GM21447 (cell line): ENCODE data around the gene SLC9B1.
"Not testable (repeated sequence)": the region's sequence is repeated elsewhere in the genome, so short reads cannot be mapped to it uniquely, and the experiment has no call there.

Source experiments
- ATAC-seq: cut with Tn5 transposase; IDR thresholded peaks from one replicate; pipeline ENCODE4 v1.9.1; 2021; ENCODE audit not compliant: unreplicated experiment

The SLC9B1 gene

DNA sequence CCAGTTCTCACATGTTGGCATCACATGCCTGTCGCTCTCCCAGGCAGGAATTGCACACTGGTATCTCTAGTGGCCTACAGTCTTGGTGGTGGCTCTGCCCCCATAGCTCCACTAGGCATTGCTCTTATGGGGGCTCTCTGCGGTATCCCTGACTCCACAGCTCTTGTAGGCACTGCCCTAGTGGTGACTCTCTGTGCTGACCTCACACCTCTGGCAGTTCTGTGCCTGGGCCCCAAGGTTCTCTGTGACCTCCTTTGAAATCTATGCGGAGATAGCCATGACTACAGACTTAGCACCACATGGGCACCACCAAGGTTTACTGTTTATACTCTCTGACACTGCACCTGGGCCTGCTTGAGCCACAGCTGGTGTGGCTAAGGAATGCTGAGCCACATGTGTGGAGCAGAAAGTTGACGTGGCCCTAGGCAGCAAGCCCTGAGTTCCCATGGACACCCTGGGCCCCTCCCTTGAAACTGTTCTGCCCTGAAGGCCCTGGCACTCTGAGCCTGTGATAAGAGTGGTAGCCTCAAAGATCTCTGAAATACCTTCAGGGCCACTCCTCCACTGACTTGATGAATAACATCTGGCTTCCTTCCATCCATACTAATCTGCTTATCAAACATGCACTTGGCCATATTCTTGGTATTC, 8.0 kb downstream of the SLC9B1 start:
- no peak for ATAC-seq

DNA sequence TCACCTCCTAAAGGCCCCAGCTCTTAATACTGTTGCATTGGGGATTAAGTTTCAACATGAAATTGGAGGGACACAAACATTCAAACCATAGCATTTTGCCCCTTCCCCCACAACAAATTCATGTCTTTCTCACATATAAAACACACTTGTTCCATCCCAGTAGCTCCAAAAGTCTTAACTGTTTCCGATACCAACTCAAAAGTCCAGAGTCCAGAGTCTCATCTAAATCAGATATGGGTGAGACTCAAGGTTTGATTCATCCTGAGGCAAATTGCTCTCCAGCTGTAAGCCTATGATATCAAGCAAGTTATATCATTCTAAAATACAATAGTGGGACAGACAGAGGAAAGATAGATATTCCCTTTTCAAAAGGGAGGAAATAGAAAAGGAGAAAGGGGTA, 8.7 kb downstream of the SLC9B1 start:
- ATAC-seq = no peak

DNA sequence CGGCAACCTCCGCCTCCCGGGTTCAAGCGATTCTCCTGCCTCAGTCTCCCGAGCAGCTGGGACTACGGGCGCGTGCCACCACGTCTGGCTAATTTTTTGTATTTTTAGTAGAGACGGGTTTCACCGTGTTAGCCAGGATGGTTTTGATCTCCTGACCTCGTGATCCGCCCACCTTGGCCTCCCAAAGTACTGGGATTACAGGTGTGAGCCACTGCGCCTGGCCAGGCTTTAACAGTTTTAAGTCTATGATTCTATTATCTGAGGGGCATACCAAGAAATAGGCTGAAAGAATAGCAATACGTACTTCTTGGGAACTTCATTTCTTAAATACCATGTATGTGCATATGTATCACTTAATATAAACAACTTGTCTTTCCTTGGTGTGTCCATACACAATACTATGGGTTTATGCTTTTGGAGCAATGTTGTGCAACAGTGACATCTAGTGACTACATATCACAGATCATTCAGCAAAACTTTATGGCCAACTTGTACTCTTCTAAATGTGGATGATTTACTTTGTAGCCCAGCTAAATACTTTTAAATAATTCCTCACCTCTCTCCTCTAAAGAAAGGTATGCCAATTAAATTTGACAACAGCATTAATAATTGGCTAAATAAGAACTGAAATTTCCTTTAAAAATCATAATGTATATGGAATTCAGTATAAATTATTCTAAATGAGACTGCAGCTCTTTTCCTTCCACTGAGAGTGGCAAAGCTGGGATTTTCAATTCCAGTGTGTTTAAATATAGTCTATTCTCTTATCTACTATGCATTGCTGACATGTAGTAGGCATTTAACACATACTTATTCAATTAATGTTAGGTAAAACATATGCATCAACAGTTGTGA, 10.4 kb downstream of the SLC9B1 start:
- no peak for ATAC-seq

- no peak for ATAC-seq
Observed at GRCh38 chr4:103002551-103002950, 17.0 kb downstream of the SLC9B1 start.

DNA sequence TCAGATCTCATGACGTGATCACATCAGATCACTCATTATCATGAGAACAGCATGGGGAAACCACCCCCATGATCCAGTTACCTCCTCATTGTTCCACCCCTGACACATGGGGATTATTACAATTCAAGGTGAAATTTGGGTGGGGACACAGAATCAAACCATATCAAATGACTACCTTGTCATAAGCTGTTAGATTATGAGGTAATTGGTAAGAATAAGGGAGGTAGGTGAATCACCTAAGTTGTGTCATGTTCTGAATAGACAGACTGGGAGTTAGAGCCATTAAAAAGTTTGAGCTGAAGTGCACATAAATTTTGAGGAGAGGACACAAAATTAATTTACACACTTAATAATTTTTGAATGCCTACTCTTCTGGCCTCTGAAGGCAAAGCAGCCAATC, 24.7 kb downstream of the SLC9B1 start:
- no peak for ATAC-seq

GRCh38 chr4:102993985-102994384, 25.5 kb downstream of the SLC9B1 start:
- ATAC-seq = not testable (repeated sequence)

DNA sequence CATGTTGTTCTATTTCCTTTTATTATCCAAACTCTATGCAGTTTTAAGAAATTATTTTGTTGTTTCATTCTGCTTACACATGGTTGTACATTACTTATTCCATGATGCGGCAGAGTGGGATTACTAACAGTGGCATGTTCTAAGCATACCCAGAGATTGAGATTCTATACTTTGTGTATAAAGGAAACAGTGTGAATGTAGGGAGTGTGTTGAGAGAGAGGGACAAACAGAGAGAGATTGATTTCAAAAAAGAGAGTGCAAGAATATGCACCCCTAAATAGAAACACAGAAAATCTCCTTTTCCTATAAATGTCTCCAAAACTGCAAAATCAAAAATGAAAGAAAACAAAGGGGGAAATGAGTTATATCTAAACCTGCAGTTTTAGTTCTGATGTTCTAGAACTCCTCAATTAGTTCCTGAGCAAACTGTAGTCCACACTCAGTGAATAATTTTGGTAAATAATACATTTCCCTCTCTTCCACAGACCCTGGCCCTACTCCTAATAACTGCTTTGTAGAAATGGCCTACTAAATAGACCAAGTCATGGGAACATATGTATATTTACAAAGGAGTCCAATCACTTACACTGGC, 31.0 kb downstream of the SLC9B1 start:
- ATAC-seq = no peak

DNA sequence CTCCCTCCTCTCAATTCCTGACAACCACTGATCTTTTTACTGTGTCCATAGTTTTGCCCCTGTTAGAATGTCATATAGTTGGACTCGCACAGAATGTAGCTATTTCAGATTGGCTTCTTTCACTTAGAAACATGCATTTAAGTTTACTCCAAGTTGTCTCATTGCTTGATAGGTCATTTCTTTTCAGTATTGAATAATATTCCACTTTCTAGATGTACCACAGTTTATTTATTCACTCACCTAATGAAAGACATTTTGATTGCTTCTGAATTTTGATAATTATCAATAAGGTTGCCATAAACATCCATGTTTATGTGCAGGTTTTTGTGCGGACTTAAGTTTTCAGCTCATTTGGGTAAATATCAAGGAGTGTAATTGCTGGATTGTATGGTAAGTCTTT, 38.5 kb downstream of the SLC9B1 start:
- ATAC-seq = no peak

GRCh38 chr4:102961813-102962212, 57.7 kb downstream of the SLC9B1 start:
- not testable (repeated sequence) for ATAC-seq

DNA sequence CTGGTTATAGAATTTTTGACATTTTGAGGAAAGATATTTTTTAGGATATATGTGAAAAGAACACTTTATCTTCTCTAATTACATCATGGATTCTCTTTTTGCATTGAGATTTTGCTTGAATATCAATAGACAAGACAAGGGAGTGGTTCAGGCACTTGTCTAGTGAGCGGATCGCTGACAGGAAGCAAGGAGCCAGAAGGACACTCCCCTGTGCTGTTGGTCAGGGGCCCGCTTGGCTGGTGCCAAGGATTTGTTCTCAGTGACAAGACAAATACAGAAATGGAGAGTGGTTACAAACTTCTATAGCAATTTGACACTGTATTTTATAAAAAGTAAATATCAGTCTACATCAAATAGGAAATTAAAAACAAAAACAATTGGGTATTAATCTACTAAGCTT, 60.0 kb downstream of the SLC9B1 start:
- ATAC-seq = no peak

DNA sequence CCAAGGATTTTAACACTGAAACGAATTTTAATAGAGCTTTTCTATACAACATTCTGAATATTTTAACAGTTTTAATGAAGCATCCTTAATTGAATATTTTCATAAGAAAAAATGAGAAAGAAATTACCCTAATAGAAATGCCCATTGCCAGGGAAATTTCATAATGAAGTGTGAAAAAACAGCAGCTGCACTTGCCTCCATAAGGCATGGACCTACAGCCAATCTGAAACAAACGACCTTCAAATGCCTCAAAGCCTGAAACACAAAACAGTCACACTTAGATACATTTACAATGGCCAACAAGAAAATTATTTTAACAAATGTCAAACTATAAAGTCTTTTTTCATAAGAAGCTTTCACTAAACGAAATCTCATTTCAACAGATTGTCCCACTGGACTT, 74.4 kb downstream of the SLC9B1 start:
- no peak for ATAC-seq

DNA sequence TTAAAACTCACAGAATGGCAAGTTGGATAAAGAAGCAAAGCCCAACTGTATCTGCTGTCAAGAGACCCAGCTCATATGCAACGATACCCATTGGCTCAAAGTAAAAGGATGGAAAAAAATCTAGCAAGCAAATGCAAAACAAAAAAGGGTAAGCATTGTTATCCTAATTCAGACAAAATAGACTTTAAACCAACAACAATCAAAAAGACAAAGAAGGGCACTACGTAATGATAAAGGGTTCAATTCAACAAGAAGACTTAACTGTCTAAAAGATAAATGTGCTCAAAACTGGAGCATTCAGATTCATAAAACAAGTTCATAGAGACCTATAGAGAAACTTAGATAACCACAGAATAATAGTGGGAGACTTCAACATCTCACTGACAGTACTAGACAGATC, 81.4 kb downstream of the SLC9B1 start:
- not testable (repeated sequence) for ATAC-seq

DNA sequence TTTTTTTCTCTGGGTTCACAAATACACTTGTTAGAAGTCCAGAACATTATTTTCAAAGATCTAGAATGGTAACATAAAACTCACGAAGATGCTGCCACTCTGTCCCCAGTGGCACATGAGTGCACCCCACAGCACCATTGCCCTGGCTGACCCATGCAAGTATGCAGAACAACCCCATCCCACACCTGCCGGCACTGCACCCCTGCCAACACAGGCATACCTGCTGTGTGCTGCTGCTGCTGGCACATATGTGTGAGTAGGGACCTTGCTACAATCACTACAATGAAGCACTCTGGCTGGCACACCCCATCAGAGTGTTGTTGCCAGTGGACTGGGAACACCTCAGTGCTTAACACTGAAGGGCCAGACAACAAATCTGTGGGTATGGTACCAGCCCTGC, 83.8 kb downstream of the SLC9B1 start:
- ATAC-seq = no peak

- ATAC-seq = not testable (repeated sequence)
Observed at GRCh38 chr4:102919697-102920096, 99.8 kb downstream of the SLC9B1 start.

DNA sequence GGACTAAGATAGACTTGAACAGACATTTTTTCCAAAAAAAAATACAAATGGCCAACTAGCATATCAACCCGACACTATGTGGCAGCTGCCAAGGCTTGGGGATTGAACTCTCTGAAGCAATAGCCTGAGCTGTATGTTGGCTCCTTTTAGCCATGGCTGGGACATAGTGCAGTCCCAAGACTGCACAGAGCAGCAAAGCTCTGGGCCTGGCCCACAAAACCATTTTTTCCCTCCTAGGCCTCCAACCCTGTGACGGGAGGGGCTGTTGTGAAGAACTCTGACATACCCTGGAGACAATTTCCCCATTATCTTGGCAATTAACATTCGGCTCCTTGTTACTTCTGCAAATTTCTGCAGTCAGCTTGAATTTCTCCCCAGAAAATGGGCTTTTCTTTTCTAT, 100.6 kb downstream of the SLC9B1 start:
- no peak for ATAC-seq

GRCh38 chr4:102901804-102902203, 117.7 kb downstream of the SLC9B1 start:
- ATAC-seq = no peak

- ATAC-seq = not testable (repeated sequence)
Observed at GRCh38 chr4:102897610-102898009, 121.9 kb downstream of the SLC9B1 start.

DNA sequence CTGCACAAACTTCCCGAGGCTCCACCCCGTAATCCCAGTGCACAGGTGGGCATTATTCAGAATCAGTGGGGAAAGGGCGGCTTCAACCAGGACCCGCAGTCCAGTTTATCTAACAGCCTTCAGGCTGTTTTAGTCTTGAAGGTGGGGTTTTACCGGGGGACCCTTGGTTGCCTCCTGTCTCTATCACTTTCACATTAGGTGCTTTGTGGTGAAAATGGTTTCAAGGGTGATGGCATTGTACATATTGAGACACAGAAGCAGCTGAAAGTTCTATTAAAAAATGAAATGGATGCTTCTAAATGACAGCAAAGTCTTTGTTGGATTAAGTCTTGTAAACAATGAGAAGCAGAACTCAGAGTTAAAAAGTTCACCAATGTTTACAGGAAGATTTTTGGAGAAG, 123.0 kb downstream of the SLC9B1 start:
- not testable (repeated sequence) for ATAC-seq

DNA sequence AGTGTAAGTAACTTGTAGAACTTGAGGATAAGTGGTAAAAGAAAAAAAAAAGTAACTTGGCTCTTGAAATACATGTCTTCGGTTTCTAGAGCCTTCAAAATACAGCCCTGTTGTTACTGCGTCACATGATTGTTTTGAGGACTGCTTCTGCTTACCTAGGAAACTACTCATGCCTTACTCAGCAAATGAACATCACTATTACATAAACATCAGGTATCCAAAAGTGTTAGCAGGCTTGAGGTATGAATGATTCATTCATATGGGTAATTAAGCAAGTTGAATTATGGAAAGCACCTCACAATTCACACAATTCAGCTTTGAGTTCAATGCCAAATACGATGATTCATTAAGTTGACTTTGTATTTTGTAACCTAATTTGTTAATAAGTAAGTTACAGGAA, 129.6 kb downstream of the SLC9B1 start:
- ATAC-seq = not testable (repeated sequence)

DNA sequence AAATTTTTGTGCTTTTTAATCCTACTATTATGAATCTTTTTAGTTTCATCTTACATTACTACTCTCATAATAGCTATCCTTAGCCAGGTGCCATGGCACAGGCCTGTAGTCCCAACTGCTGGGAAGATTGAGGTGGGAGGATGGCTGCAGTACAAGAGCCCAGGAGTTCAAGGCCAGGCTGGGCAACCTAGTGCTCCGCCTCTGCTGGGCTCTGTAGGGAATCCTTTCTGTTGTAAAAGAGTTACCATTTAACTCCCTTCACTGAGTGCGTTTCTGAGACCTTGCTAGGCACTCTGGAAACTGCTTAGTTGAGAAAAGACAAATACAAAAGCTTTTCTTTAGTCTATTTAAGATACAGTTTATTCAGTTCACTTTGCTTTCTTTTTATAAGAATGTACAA, 130.9 kb downstream of the SLC9B1 start:
- not testable (repeated sequence) for ATAC-seq

- ATAC-seq = no peak
Observed at GRCh38 chr4:102883278-102883677, 136.2 kb downstream of the SLC9B1 start.

GRCh38 chr4:102881343-102881742, 138.2 kb downstream of the SLC9B1 start:
- no peak for ATAC-seq
